HUDEP-2 (cell line): ENCODE measurements around the gene PLEKHA4.

Experiments
- DNase-seq, 76 experiments: peaks; one replicate each; lab custom pipeline; 2025; ENCODE audit not compliant: unreplicated experiment in 76 of 76; lab: John Stamatoyannopoulos, UW

The PLEKHA4 gene

DNA sequence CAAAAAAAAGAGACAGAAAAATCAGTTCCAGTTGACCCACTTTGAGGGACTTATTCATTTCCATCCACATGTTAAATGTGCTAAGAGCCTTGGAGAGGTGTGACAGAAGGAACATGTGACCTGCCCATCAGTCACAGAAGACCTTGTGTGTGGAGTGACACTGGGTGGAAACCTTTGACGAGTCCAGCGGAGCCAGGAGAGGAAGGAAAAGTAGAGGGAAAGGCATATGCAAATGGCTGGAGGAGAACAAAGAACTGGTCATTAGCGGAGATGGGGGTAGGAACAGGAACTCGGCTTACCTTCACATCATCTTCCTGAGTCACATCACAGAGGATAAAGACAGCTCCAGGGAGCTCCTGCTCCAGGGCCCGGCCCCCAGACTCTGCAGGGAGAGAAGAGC, 34.4 kb downstream of the PLEKHA4 start:
- no peak for DNase-seq

DNA sequence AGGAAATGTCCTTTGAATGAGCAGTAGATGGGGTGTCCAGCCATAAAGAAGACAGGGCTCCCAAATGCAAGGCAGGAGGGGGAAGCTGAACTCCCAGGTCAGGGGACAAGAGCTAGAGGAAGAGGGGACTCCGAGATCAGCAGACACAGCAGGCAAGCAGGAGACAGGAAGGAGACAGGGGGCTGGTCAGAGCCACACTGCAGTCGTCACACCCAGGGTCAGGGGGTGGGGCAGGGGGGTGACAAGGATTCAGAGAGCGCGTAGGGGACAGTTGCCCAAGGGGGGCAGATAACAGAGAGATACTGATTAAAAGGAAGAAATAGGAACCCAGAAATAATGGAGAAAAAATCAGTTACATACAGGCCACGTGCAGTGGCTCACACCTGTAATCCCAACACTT, 35.4 kb downstream of the PLEKHA4 start:
- no peak for DNase-seq

DNA sequence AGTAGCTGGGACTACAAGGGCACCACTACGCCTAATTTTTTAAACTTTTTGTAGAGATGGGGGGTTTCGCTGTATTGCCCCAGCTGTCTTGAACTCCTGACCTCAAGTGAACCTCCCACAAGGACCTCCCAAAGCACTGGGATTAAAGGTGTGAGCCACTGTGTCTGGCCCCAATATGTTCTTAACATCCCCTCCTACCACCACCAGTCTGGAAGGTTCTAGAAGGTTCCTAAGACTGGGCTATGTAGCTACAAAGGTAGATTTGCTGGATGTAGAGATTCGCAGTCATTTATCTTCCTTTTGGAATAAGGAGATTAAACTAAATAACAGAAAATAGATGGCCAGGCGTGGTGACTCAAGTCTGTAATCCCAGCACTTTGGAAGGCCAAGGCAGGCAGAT, 37.5 kb downstream of the PLEKHA4 start:
- no peak for DNase-seq

DNA sequence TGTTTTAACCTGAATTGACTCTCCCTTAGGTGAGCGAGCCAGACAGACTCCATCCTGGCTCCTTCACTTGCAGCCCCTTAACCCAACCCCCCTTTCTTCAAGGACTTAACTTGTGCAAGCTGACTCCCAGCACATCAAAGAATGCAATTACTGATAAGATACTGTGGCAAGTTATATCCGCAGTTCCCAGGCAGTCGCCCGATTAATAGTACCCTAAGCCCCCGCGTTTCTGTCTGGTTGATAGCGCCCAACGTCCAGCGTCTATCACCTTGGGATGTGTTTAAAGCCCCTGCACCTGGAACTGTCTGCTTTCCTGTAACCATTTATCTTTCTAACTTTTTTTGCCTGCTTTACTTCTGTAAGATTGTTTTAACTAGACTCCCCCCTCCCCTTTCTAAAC, 38.3 kb downstream of the PLEKHA4 start:
- peak in 5 of 76 experiments; percentile 11 to 39 (median 22) for DNase-seq

DNA sequence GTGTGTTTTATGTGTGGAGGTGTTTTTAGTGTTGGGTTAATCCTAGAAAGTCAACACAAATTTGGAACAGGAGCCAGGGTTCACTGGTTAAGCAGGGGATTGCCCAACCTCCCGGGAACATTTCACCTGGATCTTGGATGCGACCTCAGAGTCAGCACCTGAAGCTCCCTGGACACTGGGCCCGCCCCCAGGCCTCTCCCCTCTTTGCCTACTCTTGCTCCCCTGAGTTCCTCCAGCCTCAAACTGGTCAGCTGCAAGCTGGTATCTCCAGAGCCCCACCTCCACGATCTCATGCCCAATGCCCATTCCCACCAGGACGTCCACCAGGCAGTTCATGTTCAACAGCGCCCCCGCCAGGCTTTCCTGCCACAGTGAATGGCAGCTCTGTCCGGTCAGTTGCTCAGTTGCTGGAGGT, 41.8 kb downstream of the PLEKHA4 start:
- peak in 3 of 76 experiments; percentile 4 to 22 (median 16) for DNase-seq

DNA sequence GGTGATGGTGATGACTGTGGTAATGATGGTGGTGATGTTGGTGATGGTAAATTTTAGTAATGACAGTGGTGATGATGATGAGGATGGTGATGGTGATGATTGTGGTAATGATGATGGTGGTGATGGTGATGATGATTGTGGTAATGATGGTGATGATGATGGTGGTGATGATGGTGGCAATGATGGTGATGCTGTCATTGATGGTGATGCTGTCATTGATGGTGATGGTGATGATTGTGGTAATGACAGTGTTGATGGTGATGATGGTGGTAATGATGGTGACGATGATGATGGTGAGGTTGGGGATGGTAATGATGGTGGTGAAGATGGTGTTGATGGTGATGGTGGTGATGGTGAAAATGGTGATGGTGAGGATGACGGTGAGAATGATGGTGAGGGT, 45.9 kb downstream of the PLEKHA4 start:
- DNase-seq: no peak

DNA sequence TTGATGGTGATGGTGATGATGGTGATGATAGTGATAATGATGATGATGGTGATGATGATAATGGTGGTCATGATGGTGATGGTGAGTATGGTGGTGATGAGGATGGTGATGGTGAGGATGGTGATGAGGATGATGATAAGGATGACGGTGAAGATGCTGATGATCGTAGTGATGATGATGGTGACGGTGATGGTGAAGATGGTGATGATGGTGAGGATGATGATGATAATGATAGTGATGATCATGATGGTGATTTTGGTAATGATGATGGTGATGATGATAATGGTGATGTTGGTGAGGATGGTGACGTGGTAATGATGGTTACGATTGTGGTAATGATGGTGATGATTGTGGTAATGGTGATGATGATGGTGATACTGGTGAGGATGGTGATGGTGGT, 46.8 kb downstream of the PLEKHA4 start:
- DNase-seq: no peak

DNA sequence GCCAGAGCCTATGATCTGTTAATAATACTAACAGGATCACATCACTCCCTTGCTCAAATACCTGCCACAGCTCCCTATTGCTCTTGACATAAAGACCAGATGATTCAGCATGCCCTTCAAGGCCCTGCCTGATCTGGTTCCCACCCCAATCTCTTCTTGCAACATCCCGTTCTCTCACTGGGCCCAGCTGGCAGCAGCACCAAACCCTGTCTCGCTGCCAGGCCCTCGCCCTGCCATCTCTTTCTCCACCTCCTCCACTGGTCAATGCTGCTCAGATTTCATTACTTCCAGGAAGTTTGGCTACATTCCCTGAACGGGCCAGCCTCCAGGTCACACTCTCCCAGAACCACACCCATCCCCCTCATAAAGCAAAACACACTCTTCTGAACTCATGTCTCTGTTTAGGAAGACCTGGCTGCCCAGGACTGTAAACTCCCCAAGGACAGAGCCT, 49.0 kb downstream of the PLEKHA4 start:
- peak in 49 of 76 experiments; percentile 14 to 70 (median 42) for DNase-seq

DNA sequence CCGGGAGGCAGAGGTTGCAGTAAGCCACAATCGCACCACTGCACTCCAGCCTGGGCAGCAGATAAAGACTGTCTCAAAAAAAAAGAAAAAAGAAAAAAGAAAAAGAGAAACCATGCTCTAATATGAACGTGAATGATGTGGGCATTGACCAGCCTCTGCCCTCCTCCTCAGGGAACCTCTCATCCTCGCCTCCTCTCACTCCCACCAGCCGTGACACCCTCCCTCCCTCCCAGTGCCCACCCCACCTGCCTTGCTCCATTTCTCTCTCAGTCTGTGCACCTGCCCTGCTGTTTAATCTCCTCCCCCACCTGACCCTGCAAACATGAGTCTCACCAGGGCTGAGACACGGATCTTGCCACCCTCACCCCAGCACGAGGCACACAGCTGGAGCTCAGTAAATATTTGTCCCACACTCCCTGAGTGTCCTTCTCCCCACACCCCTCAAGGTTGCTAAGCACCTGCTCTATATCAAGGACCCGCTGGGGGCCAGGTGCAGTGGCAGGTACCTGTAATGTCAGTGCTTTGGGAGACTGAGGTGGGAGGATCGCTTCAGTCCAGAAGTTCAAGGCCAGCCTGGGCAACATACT, 50.1 kb downstream of the PLEKHA4 start:
- no peak for DNase-seq

DNA sequence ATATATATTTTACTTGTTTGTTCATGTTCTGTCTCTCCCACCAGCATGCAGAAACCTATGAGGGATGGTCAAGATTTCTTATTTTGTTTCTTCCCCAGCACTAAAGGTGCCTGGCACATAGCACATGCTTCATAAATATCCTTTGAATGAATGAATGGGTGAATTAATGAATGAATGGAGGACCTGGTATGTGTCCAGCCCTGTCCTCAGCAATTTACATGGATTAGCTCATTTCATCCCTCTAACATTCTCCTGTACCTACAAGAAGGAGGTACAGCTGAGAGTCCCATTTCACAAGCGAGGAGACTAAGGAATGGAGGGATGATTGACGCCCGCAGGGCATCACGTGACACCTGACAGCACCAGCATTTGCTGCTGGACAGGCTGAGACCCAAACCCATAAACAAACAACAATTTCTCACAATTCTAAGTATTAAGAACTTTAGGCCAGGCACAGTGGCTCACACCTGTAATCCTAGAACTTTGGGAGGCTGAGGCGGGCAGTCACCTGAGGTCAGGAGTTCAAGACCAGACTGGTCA, 50.8 kb downstream of the PLEKHA4 start:
- no peak for DNase-seq

DNA sequence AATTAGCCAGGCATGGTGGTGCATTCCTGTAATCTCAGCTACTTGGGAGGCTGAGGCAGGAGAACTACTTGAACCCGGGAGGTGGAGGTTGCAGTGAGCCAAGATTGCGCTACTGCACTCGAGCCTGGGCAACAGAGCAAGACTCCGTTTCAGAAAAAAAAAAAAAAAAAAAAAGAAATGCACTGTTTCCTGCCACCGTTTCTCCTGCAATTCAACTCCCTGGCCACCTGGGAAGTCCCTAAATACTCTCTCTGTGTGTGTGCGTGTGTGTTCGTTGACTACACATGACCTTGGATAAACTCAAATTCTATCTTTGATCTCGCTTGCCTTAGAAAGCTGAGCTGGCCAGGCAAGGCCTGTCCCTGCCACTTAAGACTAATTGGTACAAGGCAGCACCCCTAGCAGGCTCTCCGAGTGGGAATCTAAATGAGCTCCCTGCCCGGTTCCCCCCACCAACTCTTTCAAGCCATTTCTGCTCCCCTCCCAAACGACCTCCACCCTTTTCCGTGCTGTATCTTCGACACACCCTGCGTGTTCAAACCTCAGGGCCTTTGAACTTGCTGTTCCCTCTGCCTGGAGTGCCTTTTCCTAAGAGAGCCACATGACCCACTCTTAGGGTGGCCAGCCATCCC, 52.4 kb downstream of the PLEKHA4 start:
- DNase-seq: peak in 4 of 76 experiments; percentile 12 to 28 (median 18)

DNA sequence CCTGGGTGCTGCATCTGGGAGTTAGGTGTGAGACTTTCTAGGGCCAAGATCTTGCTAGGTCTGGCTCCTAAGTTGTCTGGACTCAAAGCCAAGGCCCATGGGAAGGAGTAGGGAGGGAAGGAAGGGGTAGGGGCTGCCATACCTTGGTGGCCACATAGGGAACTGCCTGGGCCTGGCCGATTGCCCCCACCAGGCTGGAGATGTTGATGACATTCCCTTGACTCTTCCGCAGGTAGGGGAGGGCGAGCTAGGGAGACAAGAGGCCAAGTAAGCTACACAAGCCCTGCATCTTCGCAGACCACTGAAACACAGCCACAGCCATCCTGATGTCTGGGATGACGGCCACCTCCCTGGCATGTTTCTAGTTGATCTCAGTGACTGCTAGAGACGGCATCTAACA, 53.5 kb downstream of the PLEKHA4 start:
- DNase-seq: no peak

DNA sequence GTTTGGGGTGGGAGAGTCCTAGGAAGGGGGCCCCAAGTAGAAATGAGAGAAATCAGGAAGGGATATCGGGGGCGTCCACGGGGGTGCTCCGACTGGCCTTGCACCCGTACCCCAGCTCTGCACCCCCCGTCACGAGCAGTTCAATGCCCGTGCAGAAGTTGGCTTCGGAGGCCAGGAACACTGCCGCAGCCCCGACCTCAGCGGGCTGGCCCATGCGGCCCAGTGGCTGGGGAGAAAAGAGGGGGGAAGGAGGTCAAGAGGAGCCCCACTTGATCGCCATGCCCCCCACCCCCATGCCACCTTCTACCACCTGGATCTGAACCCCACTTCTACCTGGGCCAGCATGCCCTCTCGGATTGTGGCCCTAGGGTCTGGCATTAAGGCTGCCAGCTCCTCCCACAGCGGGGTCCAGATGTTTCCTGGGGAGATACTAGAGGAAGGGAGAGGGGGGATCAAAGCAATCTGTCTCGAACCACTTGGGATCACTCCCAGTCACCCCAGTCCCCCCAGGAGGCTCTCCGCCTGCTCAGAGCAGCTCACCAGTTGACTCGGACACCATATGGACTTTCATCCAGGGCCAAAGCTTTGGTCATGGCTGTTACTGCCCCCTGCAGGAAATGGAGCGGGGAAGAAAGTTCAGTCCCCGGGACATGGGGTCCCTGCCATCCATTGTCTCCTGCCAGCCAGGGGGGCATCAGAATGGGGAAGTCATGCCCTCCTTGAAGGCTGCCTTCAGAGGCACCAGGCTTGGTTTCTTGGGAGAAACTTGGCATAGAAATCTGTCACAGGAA, 55.1 kb downstream of the PLEKHA4 start:
- DNase-seq: peak in 10 of 76 experiments; percentile 10 to 27 (median 14)

DNA sequence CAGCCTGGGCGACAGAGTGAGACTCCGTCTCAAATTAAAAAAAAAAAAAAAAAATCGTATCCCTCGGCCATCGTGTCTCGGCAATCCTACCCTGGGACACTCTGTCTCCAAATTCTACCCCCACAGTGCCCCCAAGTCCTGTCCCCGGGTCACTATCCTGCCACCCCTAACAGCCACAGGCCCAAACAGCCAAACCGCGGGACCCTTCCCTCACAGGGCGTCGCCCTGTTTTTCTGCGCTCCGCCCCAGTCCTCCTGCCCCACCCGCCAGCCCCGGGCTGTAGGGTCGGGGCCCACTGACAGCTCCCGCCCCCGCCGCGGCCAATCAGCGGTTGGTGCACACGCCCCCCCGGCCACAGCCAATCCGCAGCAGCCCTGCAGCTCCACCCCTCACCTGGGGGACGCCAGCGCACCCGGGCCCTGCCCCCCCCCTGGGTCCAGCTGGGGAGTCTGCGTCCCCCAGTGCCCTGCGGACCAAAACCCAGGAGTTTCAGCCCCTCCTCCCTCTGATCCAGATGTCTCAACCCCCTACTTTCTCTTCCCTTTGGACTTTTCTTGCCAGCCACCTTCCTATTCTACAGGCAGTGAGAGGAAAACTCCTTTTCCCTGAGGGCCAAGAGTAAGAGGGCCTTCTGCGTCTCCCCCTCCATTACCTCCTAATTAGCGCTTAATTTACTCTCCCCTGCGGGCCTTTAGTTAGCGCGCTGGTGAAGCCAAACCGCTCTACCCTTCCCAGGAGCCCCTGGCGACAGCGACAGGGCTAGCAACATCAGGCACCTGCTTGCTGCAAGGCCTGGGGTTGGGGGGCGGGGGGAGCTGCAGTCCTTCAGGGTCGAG, 56.1 kb downstream of the PLEKHA4 start:
- DNase-seq: peak in 71 of 76 experiments; percentile 25 to 93 (median 81)

DNA sequence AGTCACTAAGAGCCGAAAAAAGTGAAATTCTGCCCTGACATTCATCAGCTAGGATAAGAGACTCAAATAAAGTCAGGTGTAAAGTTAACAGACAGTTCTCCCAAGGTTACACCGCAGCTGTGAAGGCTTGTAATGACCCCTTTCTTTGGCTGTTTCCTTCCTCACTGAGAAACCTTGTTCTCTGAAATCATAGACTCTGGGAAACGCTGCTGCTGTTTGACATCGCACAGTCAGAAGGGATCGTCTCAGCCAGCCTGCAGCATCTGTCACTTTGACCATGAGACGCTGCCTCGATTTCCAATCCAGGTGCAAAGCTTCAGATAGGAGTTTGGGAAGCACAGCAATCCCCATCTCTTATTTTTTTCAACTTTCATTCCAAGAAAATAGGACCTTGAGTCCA, 58.3 kb downstream of the PLEKHA4 start:
- DNase-seq: no peak

DNA sequence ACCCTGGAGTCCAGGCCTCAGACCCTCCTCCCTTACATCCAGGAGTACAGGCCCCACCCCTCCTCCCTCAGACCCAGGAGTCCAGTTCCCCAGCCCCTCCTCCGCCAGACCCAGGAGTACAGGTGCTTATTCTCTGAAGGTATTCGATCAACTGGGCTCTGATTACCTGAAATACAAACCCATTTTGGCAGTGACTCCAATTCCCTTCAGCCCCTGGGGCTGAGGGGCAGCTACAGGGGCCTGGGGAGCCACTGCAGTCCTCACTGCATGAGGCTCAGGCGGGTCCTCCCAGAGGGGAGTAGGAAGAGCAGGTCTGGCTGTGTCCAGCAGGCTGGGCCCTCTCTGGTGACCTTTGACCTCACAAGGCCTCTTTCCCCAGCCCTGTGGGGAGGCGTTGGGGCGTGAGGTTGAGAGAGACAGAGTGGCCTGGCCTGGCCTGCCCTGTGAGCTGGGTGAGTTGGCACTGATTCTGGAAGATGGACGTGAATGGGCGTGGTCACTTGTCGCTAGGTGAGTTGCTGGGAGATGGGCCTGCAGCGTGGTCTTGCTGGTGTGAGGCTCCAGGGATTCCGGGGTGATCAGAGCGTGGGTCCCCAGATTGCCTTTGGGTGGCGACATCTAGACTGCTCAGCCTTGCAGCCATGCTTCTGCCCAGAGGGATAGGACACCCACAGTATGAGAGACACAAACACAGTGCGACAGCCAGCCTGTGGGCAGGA, 60.7 kb downstream of the PLEKHA4 start:
- DNase-seq: peak in 26 of 76 experiments; percentile 5 to 44 (median 28)

DNA sequence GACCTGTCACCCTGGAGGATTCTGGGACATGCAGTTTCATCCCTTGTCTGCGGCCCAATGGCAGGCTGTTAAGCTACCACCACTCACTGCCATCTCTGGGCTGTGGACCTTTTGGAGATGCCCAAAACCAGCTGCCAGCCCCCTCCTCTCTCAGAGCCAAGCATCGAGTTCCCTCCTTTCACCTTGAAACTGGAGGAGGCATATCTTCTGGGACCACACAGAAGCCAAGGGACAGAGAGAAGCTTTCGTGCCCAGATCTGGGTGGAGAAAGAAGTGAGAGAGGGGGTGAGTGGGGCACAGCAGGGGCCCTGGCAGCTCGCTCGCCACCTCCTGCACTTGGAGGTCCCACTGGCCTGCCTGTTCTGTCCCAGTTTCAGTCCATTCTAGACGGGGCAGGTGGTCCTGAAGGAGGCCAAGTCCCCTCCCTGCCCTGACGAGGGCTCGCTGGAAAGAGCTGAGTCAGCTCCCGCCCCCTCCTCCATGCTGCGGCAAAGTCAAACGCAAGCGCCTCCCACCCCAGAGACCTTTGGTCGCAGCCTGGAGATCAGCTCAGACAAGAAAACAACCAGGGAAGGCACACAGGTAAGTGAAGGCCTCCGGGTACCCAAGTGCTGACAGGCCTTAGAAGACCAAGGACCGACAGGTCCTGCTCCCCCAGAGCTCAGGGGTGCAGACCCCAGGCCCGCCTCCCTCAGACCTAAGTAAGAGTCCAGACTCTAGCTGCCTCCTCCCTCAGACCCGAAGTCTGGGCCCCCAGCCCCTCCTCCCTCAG, 61.4 kb downstream of the PLEKHA4 start:
- DNase-seq: peak in 20 of 76 experiments; percentile 20 to 73 (median 42)

DNA sequence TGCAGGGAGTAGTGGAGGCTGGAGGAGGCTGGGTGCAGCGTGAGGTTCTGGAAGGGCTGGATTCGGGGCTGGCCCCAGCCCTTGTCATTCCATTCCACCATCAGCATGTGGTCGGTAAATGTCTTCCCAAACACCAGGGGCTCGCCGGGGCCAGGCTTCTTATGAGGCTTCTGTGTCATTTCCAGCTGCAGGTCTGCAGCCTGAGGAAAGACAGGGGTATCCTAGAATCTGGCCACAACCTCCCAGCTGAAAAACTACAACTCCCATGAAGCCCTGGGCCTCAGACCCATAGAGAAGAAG, 61.9 kb downstream of the PLEKHA4 start:
- DNase-seq: peak in 31 of 76 experiments; percentile 6 to 80 (median 43)

DNA sequence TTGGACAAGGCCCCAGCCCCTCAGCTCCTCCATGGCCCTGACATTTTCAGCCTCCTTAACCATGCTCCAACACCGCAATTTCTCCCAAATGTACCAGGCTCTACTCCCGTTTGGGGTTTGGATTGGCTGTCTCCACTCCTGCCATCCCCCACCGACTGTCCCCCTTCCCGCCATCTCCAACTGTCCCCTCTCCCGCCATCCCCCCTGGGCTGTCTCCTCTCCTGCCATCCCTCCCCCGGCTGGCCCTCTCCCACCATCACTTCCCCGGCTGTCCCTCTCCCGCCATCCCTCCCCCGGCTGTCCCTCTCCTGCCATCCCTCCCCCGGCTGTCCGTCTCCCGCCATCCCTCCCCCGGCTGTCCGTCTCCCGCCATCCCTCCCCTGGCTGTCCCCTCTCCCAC, 63.0 kb downstream of the PLEKHA4 start:
- DNase-seq: no peak
